ENCODE measurements around the gene FGF23.

The FGF23 gene

DNA sequence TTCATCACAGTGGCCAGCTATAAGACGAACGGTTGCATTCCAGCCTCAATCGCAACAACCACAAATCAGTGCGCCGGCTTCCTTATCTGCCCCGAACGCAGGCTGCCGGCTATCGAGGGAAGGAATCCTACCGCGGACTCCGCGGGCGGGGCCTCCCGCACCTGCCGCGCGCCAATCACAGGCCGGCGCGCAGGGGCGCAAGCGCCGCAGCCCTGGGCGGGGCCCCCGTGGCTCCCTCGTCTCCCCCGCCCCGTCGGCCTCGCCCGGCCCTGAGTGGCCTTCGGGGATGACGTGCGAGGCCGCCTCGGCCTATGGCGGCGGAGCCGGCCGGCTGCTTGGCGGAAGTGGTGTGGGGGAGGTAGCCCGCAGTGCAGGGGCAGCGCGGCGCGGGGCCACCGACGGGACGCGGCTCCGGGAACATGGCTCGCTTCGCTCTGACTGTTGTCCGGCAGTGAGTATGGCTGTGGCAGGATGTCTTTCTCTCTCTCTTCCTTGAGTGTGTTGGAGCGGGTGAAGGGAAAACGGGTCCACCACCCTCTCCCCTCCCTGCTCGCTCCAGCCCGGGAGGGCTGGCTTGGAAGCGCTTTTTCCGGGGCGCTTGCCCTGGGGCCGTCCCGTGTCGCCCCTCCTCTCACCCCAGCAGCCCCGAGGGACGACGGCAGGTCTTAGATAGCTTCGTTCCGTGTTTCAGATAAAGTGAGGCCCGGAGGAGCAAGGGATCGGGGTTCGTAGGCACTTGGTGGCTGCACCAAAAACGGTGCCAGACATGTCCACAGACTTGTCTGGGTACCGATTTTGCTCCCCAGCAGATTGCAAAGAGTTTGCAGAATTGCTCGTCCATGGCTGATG, 58.4 kb downstream of the FGF23 start, which contains the start of gene TIGAR:
TIGAR (plus strand) TSS at position 361 of the 849 bp plus-strand sequence; CDS start at position 420, 59 bp downstream.
- intact Hi-C loops (cut with micrococcal nuclease): loop anchor here (5.0 kb wide), 4 partner anchors 34 to 449 kb away; partner anchors contain the start of genes PARP11 and RAD51AP1
- no peaks in the 10 kb centered on the region for H3K9me3 Mint-ChIP-seq
- H3K4me3 Mint-ChIP-seq: peak within 1 kb of the TSS; percentile 98
- H3K27ac Mint-ChIP-seq: peak within 1 kb of the TSS; percentile 98
- peaks cover 21% of the 10 kb centered on the region for H3K36me3 Mint-ChIP-seq (ENCODE audit: low read depth)
- H3K27me3 Mint-ChIP-seq: peaks cover 4% of the 10 kb centered on the region
- H3K4me1 Mint-ChIP-seq (ENCODE audit: low read depth): peaks cover 38% of the 10 kb centered on the region

DNA sequence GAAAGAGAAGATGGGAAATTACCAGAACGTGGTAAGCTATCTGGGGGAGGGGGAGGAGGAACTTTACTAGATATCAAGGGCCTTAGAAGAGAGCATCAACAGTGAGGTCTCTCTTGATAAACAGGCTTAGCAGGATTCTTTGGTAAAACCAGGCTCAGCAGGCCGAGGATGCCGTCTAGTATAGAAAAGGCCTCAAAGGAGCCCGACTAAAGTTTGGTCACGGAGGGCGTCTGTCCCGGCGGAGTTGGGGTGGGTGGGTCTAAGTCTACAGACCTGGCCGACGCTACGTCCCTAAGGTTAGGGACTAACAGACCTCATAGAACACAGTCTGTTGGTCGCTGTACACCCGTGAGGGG, 59.0 kb downstream of the FGF23 start:
- H3K36me3 Mint-ChIP-seq (ENCODE audit: low read depth): peaks cover 21% of the 10 kb centered on the region
- H3K27me3 Mint-ChIP-seq: peaks cover 4% of the 10 kb centered on the region
- H3K9me3 Mint-ChIP-seq: no peaks in the 10 kb centered on the region
- intact Hi-C loops (cut with micrococcal nuclease): loop anchor here (5.0 kb wide), 4 partner anchors 33 to 448 kb away; partner anchors contain the start of genes PARP11 and RAD51AP1
- peak overlapping the region; percentile 98 for H3K4me3 Mint-ChIP-seq
- H3K27ac Mint-ChIP-seq: peak overlapping the region; percentile 98
- H3K4me1 Mint-ChIP-seq (ENCODE audit: low read depth): peaks cover 33% of the 10 kb centered on the region
